HCT116 (cell line): ENCODE data around the gene TBK1. TPM values are rescaled to one million over a fixed set of nuclear protein-coding genes. Genes with fewer than 3 reads are reported as not detected.

Experiments used
- ATAC-seq: fragments of 200-7000 bp; cut with Tn5 transposase; 2 replicates; pipeline ENCODE4 v1.9.1; 2020; ENCODE audit warnings: mild to moderate bottlenecking, moderate library complexity
- BruUV-seq: library from RNA; stranded (reverse); fragments of 400-500 nt; replicated peaks from 2 replicates; lab custom pipeline; 2021; lab: Mats Ljungman, UMichigan
- CTCF ChIA-PET: fragments of 300-600 bp; sonication (Branson Sonifier 250); formaldehyde crosslinking; loops from one replicate; lab custom pipeline; 2021; ENCODE audit warnings: antibody characterized with exemption; lab: Charles Lee
- POLR2A ChIA-PET: fragments of 300-600, 350-600 bp; sonication (Branson Sonifier 250); formaldehyde crosslinking; loops from one replicate; lab custom pipeline; 2021; ENCODE audit warnings: antibody characterized with exemption; lab: Charles Lee
- RAD21 ChIA-PET, 2 experiments: fragments of 300-600 bp; sonication (Branson Sonifier 250); formaldehyde crosslinking; loops; one replicate each; lab custom pipeline; 2023; ENCODE audit warnings: low total read pairs in 2 of 2; ENCODE audit not compliant: uncharacterized antibody in 2 of 2, unreplicated experiment in 2 of 2, low non-redundant PET in 1 of 2; lab: Charles Lee
- DNase-seq: peaks from one replicate; pipeline ENCODE4 v3.0.0-alpha.2; 2010; ENCODE audit warnings: low read depth, low spot score
- H2AFZ ChIP-seq: fragments of 200-600 bp; shearing (Covaris generic), sonication (generic); 2 replicates; pipeline ENCODE4 v1.6.1; 2017; ENCODE audit warnings: low read depth, mixed run types, mixed read lengths, antibody characterized with exemption, low read length; ENCODE audit not compliant: poor library complexity, severe bottlenecking
- H3K27ac ChIP-seq: 2 replicates; pipeline ENCODE4 v1.5.1; 2012; ENCODE audit warnings: low read depth, low read length
- H3K27me3 ChIP-seq: fragments of 200-600 bp; sonication (generic); 2 replicates; pipeline ENCODE4 v1.6.1; 2016; ENCODE audit warnings: mixed run types, low read length, mixed read lengths; ENCODE audit not compliant: insufficient read depth
- H3K36me3 ChIP-seq, 2 experiments: fragments of 200-500 bp in 1 of 2; fragments of 200-600 bp in 1 of 2; sonication (Bioruptor generic) in 1 of 2; sonication (generic) in 1 of 2; 2 replicates each; pipeline versions ENCODE4 v1.5.1 to v1.6.1; 2014 to 2016; ENCODE audit warnings: low read length in 2 of 2, inconsistent platforms in 1 of 2, mixed read lengths in 1 of 2, mixed run types in 1 of 2; ENCODE audit not compliant: insufficient read depth in 2 of 2, control insufficient read depth in 1 of 2
- H3K4me1 ChIP-seq, 2 experiments: fragments of 200-600 bp in 1 of 2; sonication (generic) in 1 of 2; 2 replicates each; pipeline versions ENCODE4 v1.5.1 to v1.6.1; 2012 to 2017; ENCODE audit warnings: low read length in 2 of 2, inconsistent platforms in 1 of 2, mild to moderate bottlenecking in 1 of 2, mixed read lengths in 1 of 2, mixed run types in 1 of 2, moderate library complexity in 1 of 2; ENCODE audit not compliant: insufficient read depth in 2 of 2, control insufficient read depth in 1 of 2
- H3K4me2 ChIP-seq: fragments of 200-600 bp; sonication (generic); 2 replicates; pipeline ENCODE4 v1.6.1; 2017; ENCODE audit warnings: mixed run types, low read length, mixed read lengths
- H3K4me3 ChIP-seq, 2 experiments: fragments of 200-600 bp in 1 of 2; sonication (generic) in 1 of 2; replicated peaks in 1 of 2; 2 replicates each; pipeline ENCODE4 v1.5.1; 2011 to 2016; ENCODE audit warnings: low read length in 2 of 2, control low read depth in 1 of 2, low read depth in 1 of 2, mild to moderate bottlenecking in 1 of 2, mixed read lengths in 1 of 2, mixed run types in 1 of 2
- H3K79me2 ChIP-seq: fragments of 200-600 bp; sonication (generic); 2 replicates; pipeline ENCODE4 v1.6.1; 2017; ENCODE audit warnings: mild to moderate bottlenecking, mixed run types, low read length, moderate library complexity, mixed read lengths; ENCODE audit not compliant: insufficient read depth
- H3K9ac ChIP-seq: fragments of 200-600 bp; sonication (generic); 2 replicates; pipeline ENCODE4 v1.6.1; 2016; ENCODE audit warnings: low read length, mixed read lengths
- H3K9me2 ChIP-seq: fragments of 200-600 bp; sonication (generic), shearing (Covaris generic); 2 replicates; pipeline ENCODE4 v1.6.1; 2017; ENCODE audit warnings: mixed run types, mild to moderate bottlenecking, moderate library complexity; ENCODE audit not compliant: insufficient read depth
- H3K9me3 ChIP-seq, 2 experiments: fragments of 200-500 bp in 1 of 2; fragments of 200-600 bp in 1 of 2; sonication (Bioruptor generic) in 1 of 2; sonication (generic) in 1 of 2; 2 replicates each; pipeline ENCODE4 v1.6.1; 2014 to 2017; ENCODE audit warnings: low read length in 2 of 2, mixed read lengths in 2 of 2, inconsistent platforms in 1 of 2, low read depth in 1 of 2, mild to moderate bottlenecking in 1 of 2, mixed run types in 1 of 2, moderate library complexity in 1 of 2; ENCODE audit not compliant: control insufficient read depth in 1 of 2, insufficient read depth in 1 of 2
- H4K20me1 ChIP-seq: fragments of 200-600 bp; sonication (generic), shearing (Covaris generic); 2 replicates; pipeline ENCODE4 v1.6.1; 2017; ENCODE audit warnings: mixed run types, mild to moderate bottlenecking, moderate library complexity; ENCODE audit not compliant: insufficient read depth
- ATF3 ChIP-seq: IDR thresholded peaks from 2 replicates; pipeline ENCODE4 v1.6.1; 2012
- CBX3 ChIP-seq: IDR thresholded peaks from 2 replicates; pipeline ENCODE4 v1.6.1; 2012; ENCODE audit warnings: low read depth
- CTCF ChIP-seq, 3 experiments: fragments of 200-600 bp in 1 of 3; sonication (generic) in 1 of 3; IDR thresholded peaks in 2 of 3; conservative IDR thresholded peaks in 1 of 3; 2 replicates each; pipeline ENCODE4 v1.5.1; 2012 to 2017; ENCODE audit warnings: low read depth in 2 of 3, low read length in 2 of 3, antibody characterized with exemption in 1 of 3, borderline replicate concordance in 1 of 3, control low read depth in 1 of 3, mild to moderate bottlenecking in 1 of 3, mixed read lengths in 1 of 3, mixed run types in 1 of 3, moderate library complexity in 1 of 3; ENCODE audit not compliant: insufficient read depth in 1 of 3
- EGR1 ChIP-seq: IDR thresholded peaks from 2 replicates; pipeline ENCODE4 v1.6.1; 2012; ENCODE audit warnings: low read depth
- ELF1 ChIP-seq: IDR thresholded peaks from 2 replicates; pipeline ENCODE4 v1.6.1; 2012; ENCODE audit warnings: low read depth, borderline replicate concordance
- EZH2 ChIP-seq: fragments of 200-600 bp; sonication (generic); IDR thresholded peaks from 2 replicates; pipeline ENCODE4 v1.6.1; 2017; ENCODE audit warnings: antibody characterized with exemption, mixed run types
- EZH2phosphoT487 ChIP-seq: fragments of 200-600 bp; IDR thresholded peaks from 2 replicates; pipeline ENCODE4 v1.6.1; 2018; ENCODE audit warnings: antibody characterized with exemption, borderline replicate concordance
- FOSL1 ChIP-seq: IDR thresholded peaks from 2 replicates; pipeline ENCODE4 v1.6.1; 2012; ENCODE audit warnings: low read depth
- JUND ChIP-seq: IDR thresholded peaks from 2 replicates; pipeline ENCODE4 v1.6.1; 2012
- MAX ChIP-seq: IDR thresholded peaks from 2 replicates; pipeline ENCODE4 v1.6.1; 2012
- POLR2A ChIP-seq: IDR thresholded peaks from 2 replicates; pipeline ENCODE4 v1.7.0; 2011; ENCODE audit warnings: borderline replicate concordance; ENCODE audit not compliant: insufficient read depth, insufficient read length; ENCODE audit errors: extremely low read depth
- RAD21 ChIP-seq: IDR thresholded peaks from 2 replicates; pipeline ENCODE4 v1.6.1; 2012; ENCODE audit warnings: low read depth, mild to moderate bottlenecking
- REST ChIP-seq: IDR thresholded peaks from 2 replicates; pipeline ENCODE4 v1.6.1; 2012; ENCODE audit warnings: low read depth
- SIN3A ChIP-seq: IDR thresholded peaks from 2 replicates; pipeline ENCODE4 v1.6.1; 2012; ENCODE audit warnings: low read depth
- SRF ChIP-seq: IDR thresholded peaks from 2 replicates; pipeline ENCODE4 v1.6.1; 2012; ENCODE audit warnings: low read depth
- TCF7L2 ChIP-seq: IDR thresholded peaks from 2 replicates; pipeline ENCODE4 v1.7.0; 2011; ENCODE audit warnings: borderline replicate concordance, inconsistent platforms; ENCODE audit not compliant: insufficient read depth, insufficient read length; ENCODE audit errors: extremely low read depth
- YY1 ChIP-seq: IDR thresholded peaks from 2 replicates; pipeline ENCODE4 v1.6.1; 2011; ENCODE audit warnings: low read length, low read depth, moderate library complexity, mild to moderate bottlenecking; ENCODE audit not compliant: insufficient replicate concordance; ENCODE audit errors: extremely low read depth
- ZBTB33 ChIP-seq: IDR thresholded peaks from 2 replicates; pipeline ENCODE4 v1.6.1; 2011; ENCODE audit warnings: mild to moderate bottlenecking, low read length, moderate library complexity; ENCODE audit not compliant: insufficient replicate concordance; ENCODE audit errors: extremely low read depth
- ZFX ChIP-seq: fragments of 450-650 bp; IDR thresholded peaks from 2 replicates; pipeline ENCODE4 v1.6.1; 2017
- ZNF274 ChIP-seq: fragments of 200-500 bp; sonication (Bioruptor generic); IDR thresholded peaks from 2 replicates; pipeline ENCODE4 v1.6.1; 2014; ENCODE audit warnings: mild to moderate bottlenecking, low read depth, low read length, inconsistent platforms
- intact Hi-C: fragments of 100-400 bp; cut with micrococcal nuclease; formaldehyde crosslinking; loops from 2 replicates; pipeline ENCODE4 v1.10.0; 2022
- total RNA-seq: library from RNA; stranded (reverse); gene quantifications from one replicate; pipeline ENCODE4 v1.2.1, GENCODE V29; 2021; ENCODE audit not compliant: unreplicated experiment

TBK1 gene
- total RNA-seq, 1 experiment from 2014 or later, result 27.0 TPM

GRCh38 chr12:64493513-64493912 lies 41.6 kb downstream of the TBK1 start:
- no peak overlapping the region for H3K9ac ChIP-seq
- H3K4me2 ChIP-seq, result no peak overlapping the region
- no peaks in the 10 kb centered on the region for H3K9me3 ChIP-seq
- H3K4me1 ChIP-seq, result no peaks in the 10 kb centered on the region
- H3K27me3 ChIP-seq, result no peaks in the 10 kb centered on the region
- intact Hi-C loops, result no loop called here
- H2AFZ ChIP-seq, result no peak overlapping the region
- CTCF ChIA-PET, result no interaction called here
- no peaks in the 10 kb centered on the region for H3K9me2 ChIP-seq
- no peaks in the 10 kb centered on the region; the same call in 1 of the 2 replicates for H4K20me1 ChIP-seq
- RAD21 ChIA-PET, result no interaction called here
- H3K79me2 ChIP-seq, result no peaks in the 10 kb centered on the region
- BruUV-seq, result no TSS peak
- H3K36me3 ChIP-seq, result peaks cover 43 to 44% of the 10 kb centered on the region in 2 experiments
- TF ChIP-seq ZBTB33 (no peak), ZNF274 (no peak), REST (no peak), CBX3 (no peak), ELF1 (no peak), JUND (no peak), SRF (no peak), POLR2A (no peak), ATF3 (no peak), ZFX (no peak), TCF7L2 (no peak), FOSL1 (no peak), CTCF (IDR thresholded peaks at IDR 0.05 in 2 of 3, conservative IDR thresholded peaks at IDR 0.05 in 1 of 3; ENCODE audit: borderline replicate concordance in 1 of 3, insufficient read depth in 1 of 3, low read depth in 2 of 3, low read length in 2 of 3) (no peak), MAX (no peak), EZH2phosphoT487 (no peak), EGR1 (no peak), SIN3A (no peak), RAD21 (no peak), YY1 (no peak), EZH2 (no peak)
- no peak overlapping the region for H3K27ac ChIP-seq
- POLR2A ChIA-PET, result no interaction called here
- ATAC-seq (no peak), DNase-seq (no peak)
- no peak overlapping the region for H3K4me3 ChIP-seq
